ENCODE data around the gene HS6ST3.

HS6ST3 gene

DNA sequence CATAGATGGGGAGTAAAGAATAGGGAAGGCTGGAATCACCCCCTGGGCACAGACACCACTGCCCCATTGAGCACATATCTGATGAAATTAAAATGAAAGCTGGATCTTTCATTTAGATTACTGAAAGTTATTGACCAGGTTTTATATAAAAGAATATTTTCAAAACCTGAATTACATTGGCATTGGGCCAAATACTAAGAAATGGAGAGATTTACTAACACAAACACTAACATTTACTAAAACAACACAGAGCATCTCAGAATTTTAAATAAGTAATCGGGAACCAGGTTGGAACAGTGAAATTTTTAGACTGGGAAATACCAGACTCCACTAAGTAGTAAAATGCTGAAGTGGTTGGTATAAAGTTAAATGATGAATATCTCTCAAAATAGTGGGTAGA lies 88.9 kb downstream of the HS6ST3 start:
- no peak overlapping the region for H2BK120ac ChIP-seq (ENCODE audit: low read depth, low read length)
- no peak overlapping the region for H2AFZ ChIP-seq (ENCODE audit: low read depth, low read length)
- H2BK5ac ChIP-seq (ENCODE audit: low read depth, low read length, poor library complexity, severe bottlenecking) = no peak overlapping the region
- H3K79me1 ChIP-seq (replicated peaks; ENCODE audit: low read length, poor library complexity, severe bottlenecking) = no peaks in the 10 kb centered on the region
- WGBS = 100% methylated on average over 1 of the region's 1 CpG
- H3K18ac ChIP-seq (ENCODE audit: low read depth in 1 of 2, low read length in 2 of 2) = no peak overlapping the region
- H3K4me1 ChIP-seq (ENCODE audit: control insufficient read depth, insufficient read depth, low read depth, low read length) = no peaks in the 10 kb centered on the region
- no peak overlapping the region for H3K23ac ChIP-seq (ENCODE audit: low read length in 2 of 2)
- H3K4me2 ChIP-seq (ENCODE audit: low read length, poor library complexity, severe bottlenecking) = no peak overlapping the region
- no peaks in the 10 kb centered on the region for H3K27me3 ChIP-seq (ENCODE audit: control insufficient read depth in 1 of 2, insufficient read depth in 1 of 2, low read length in 2 of 2)
- DNase-seq = no peak
- no peak overlapping the region for H2AK5ac ChIP-seq (ENCODE audit: low read length, severe bottlenecking)
- H3K9me3 ChIP-seq (ENCODE audit: control insufficient read depth, low read length) = no peaks in the 10 kb centered on the region
- no peak overlapping the region for H2BK12ac ChIP-seq (ENCODE audit: low read length in 2 of 2)
- no peak overlapping the region for H3K4me3 ChIP-seq (ENCODE audit: insufficient read depth in 1 of 2, low read depth in 1 of 2, low read length in 2 of 2)
- H3K9ac ChIP-seq (ENCODE audit: low read length) = no peak overlapping the region
- H4K91ac ChIP-seq (ENCODE audit: low read length) = no peak overlapping the region
- no peak overlapping the region for H3K27ac ChIP-seq (ENCODE audit: low read length, poor library complexity, severe bottlenecking)
- no peak overlapping the region for H3K14ac ChIP-seq (ENCODE audit: low read length in 2 of 2)
- H2BK15ac ChIP-seq (ENCODE audit: low read depth, poor library complexity, severe bottlenecking) = no peak overlapping the region
- H3K36me3 ChIP-seq (ENCODE audit: control insufficient read depth in 1 of 2, insufficient read depth in 2 of 2, low read depth in 1 of 2, low read length in 2 of 2) = no peaks in the 10 kb centered on the region
- H3K4ac ChIP-seq (ENCODE audit: low read depth in 1 of 2, low read length in 2 of 2) = no peak overlapping the region
- no peak overlapping the region for H4K8ac ChIP-seq (ENCODE audit: low read length)

DNA sequence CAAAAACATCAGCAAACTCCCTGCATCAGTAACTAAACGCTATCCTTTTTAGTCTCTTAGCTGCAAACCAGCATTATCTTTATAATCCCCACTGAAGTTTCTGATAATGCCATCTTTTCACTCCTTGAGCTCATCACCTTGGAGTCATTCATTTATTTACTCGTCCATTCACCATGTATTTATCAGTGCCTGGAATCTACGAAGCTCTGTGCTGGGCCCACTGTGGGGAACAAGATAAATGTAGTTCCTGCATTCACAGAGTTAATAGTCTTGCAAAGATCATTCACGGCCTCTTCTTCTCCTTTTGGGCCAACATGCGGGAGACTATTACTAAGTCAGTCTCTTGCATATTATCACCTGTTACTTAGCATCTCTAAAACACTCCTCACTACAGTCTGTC lies 89.4 kb downstream of the HS6ST3 start:
- Histone ChIP-seq H4K8ac (ENCODE audit: low read length) (no peak overlapping the region), H3K4me3 (ENCODE audit: insufficient read depth in 1 of 2, low read depth in 1 of 2, low read length in 2 of 2) (no peak overlapping the region), H2BK5ac (ENCODE audit: low read depth, low read length, poor library complexity, severe bottlenecking) (no peak overlapping the region), H3K4ac (ENCODE audit: low read depth in 1 of 2, low read length in 2 of 2) (no peak overlapping the region), H3K36me3 (ENCODE audit: control insufficient read depth in 1 of 2, insufficient read depth in 2 of 2, low read depth in 1 of 2, low read length in 2 of 2) (no peaks in the 10 kb centered on the region), H3K27me3 (ENCODE audit: control insufficient read depth in 1 of 2, insufficient read depth in 1 of 2, low read length in 2 of 2) (no peaks in the 10 kb centered on the region), H3K9ac (ENCODE audit: low read length) (no peak overlapping the region), H3K4me2 (ENCODE audit: low read length, poor library complexity, severe bottlenecking) (no peak overlapping the region), H3K9me3 (ENCODE audit: control insufficient read depth, low read length) (no peaks in the 10 kb centered on the region), H3K18ac (ENCODE audit: low read depth in 1 of 2, low read length in 2 of 2) (no peak overlapping the region), H4K91ac (ENCODE audit: low read length) (no peak overlapping the region), H3K4me1 (ENCODE audit: control insufficient read depth, insufficient read depth, low read depth, low read length) (no peaks in the 10 kb centered on the region), H3K27ac (ENCODE audit: low read length, poor library complexity, severe bottlenecking) (no peak overlapping the region), H2BK120ac (ENCODE audit: low read depth, low read length) (no peak overlapping the region), H2BK12ac (ENCODE audit: low read length in 2 of 2) (no peak overlapping the region), H2BK15ac (ENCODE audit: low read depth, poor library complexity, severe bottlenecking) (no peak overlapping the region), H2AK5ac (ENCODE audit: low read length, severe bottlenecking) (no peak overlapping the region), H3K14ac (ENCODE audit: low read length in 2 of 2) (no peak overlapping the region), H2AFZ (ENCODE audit: low read depth, low read length) (no peak overlapping the region), H3K79me1 (replicated peaks; ENCODE audit: low read length, poor library complexity, severe bottlenecking) (no peaks in the 10 kb centered on the region), H3K23ac (ENCODE audit: low read length in 2 of 2) (no peak overlapping the region)
- DNase-seq = no peak
- 75% methylated on average over 5 of the region's 5 CpGs for WGBS

DNA sequence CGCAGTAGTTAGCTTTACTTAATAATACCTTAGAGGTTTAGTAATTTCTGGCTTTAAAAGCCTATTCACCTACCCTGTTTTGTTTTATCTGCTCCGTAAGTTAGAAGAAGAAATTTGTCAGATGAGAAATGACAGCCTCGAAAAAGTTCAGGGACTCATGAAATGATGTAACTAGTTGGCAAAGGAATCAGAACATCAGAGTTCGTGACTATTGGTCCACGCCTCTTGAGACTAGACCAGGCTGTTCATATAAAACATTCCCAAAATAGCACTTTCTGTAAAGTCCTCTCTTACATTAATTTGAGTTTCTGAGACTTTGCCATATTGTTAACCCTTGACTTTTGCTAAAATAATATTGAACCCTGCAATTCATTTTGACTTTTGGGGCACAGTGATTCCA lies 92.0 kb downstream of the HS6ST3 start:
- no peak overlapping the region for H4K91ac ChIP-seq (ENCODE audit: low read length)
- DNase-seq = no peak
- H3K4me3 ChIP-seq (ENCODE audit: insufficient read depth in 1 of 2, low read depth in 1 of 2, low read length in 2 of 2) = no peak overlapping the region
- H2AK5ac ChIP-seq (ENCODE audit: low read length, severe bottlenecking) = no peak overlapping the region
- no peak overlapping the region for H2AFZ ChIP-seq (ENCODE audit: low read depth, low read length)
- H3K9me3 ChIP-seq (ENCODE audit: control insufficient read depth, low read length) = no peaks in the 10 kb centered on the region
- H3K36me3 ChIP-seq (ENCODE audit: control insufficient read depth in 1 of 2, insufficient read depth in 2 of 2, low read depth in 1 of 2, low read length in 2 of 2) = no peaks in the 10 kb centered on the region
- H2BK5ac ChIP-seq (ENCODE audit: low read depth, low read length, poor library complexity, severe bottlenecking) = no peak overlapping the region
- H3K4ac ChIP-seq (ENCODE audit: low read depth in 1 of 2, low read length in 2 of 2) = no peak overlapping the region
- no peak overlapping the region for H2BK12ac ChIP-seq (ENCODE audit: low read length in 2 of 2)
- H2BK15ac ChIP-seq (ENCODE audit: low read depth, poor library complexity, severe bottlenecking) = no peak overlapping the region
- no peak overlapping the region for H3K27ac ChIP-seq (ENCODE audit: low read length, poor library complexity, severe bottlenecking)
- no peaks in the 10 kb centered on the region for H3K79me1 ChIP-seq (replicated peaks; ENCODE audit: low read length, poor library complexity, severe bottlenecking)
- no peak overlapping the region for H3K4me2 ChIP-seq (ENCODE audit: low read length, poor library complexity, severe bottlenecking)
- H4K8ac ChIP-seq (ENCODE audit: low read length) = no peak overlapping the region
- H3K4me1 ChIP-seq (ENCODE audit: control insufficient read depth, insufficient read depth, low read depth, low read length) = no peaks in the 10 kb centered on the region
- H3K27me3 ChIP-seq (ENCODE audit: control insufficient read depth in 1 of 2, insufficient read depth in 1 of 2, low read length in 2 of 2) = no peaks in the 10 kb centered on the region
- H3K23ac ChIP-seq (ENCODE audit: low read length in 2 of 2) = no peak overlapping the region
- H2BK120ac ChIP-seq (ENCODE audit: low read depth, low read length) = no peak overlapping the region
- no peak overlapping the region for H3K14ac ChIP-seq (ENCODE audit: low read length in 2 of 2)
- no peak overlapping the region for H3K18ac ChIP-seq (ENCODE audit: low read depth in 1 of 2, low read length in 2 of 2)
- 98% methylated on average over 4 of the region's 5 CpGs for WGBS
- no peak overlapping the region for H3K9ac ChIP-seq (ENCODE audit: low read length)

DNA sequence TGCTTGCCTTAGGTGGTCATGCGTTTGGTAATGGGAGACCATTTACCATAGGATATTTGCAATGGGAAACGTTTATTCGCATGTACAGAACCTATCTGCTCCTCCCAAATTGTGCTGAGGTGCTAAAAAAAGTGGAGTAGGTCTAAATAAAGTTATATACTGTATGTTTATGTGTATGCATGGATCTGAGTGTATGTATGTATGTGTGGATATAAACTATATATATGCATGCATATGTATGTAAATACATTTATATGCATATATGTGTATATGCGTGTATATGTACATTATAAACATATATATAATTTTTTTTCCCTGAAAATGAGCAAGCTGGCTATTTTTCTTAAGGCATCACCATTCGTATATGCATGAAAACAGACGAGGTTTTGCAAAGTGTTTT lies 95.9 kb downstream of the HS6ST3 start:
- Histone ChIP-seq H3K9ac (ENCODE audit: low read length) (no peak overlapping the region), H3K27me3 (ENCODE audit: control insufficient read depth in 1 of 2, insufficient read depth in 1 of 2, low read length in 2 of 2) (no peaks in the 10 kb centered on the region), H2AK5ac (ENCODE audit: low read length, severe bottlenecking) (no peak overlapping the region), H3K18ac (ENCODE audit: low read depth in 1 of 2, low read length in 2 of 2) (no peak overlapping the region), H2AFZ (ENCODE audit: low read depth, low read length) (no peak overlapping the region), H3K4me3 (ENCODE audit: insufficient read depth in 1 of 2, low read depth in 1 of 2, low read length in 2 of 2) (no peak overlapping the region), H3K4me1 (ENCODE audit: control insufficient read depth, insufficient read depth, low read depth, low read length) (no peaks in the 10 kb centered on the region), H3K14ac (ENCODE audit: low read length in 2 of 2) (no peak overlapping the region), H3K9me3 (ENCODE audit: control insufficient read depth, low read length) (no peaks in the 10 kb centered on the region), H3K4me2 (ENCODE audit: low read length, poor library complexity, severe bottlenecking) (no peak overlapping the region), H3K23ac (ENCODE audit: low read length in 2 of 2) (no peak overlapping the region), H3K27ac (ENCODE audit: low read length, poor library complexity, severe bottlenecking) (no peak overlapping the region), H2BK5ac (ENCODE audit: low read depth, low read length, poor library complexity, severe bottlenecking) (no peak overlapping the region), H3K79me1 (replicated peaks; ENCODE audit: low read length, poor library complexity, severe bottlenecking) (no peaks in the 10 kb centered on the region), H3K4ac (ENCODE audit: low read depth in 1 of 2, low read length in 2 of 2) (no peak overlapping the region), H3K36me3 (ENCODE audit: control insufficient read depth in 1 of 2, insufficient read depth in 2 of 2, low read depth in 1 of 2, low read length in 2 of 2) (no peaks in the 10 kb centered on the region), H2BK120ac (ENCODE audit: low read depth, low read length) (no peak overlapping the region), H4K8ac (ENCODE audit: low read length) (no peak overlapping the region), H4K91ac (ENCODE audit: low read length) (no peak overlapping the region), H2BK12ac (ENCODE audit: low read length in 2 of 2) (no peak overlapping the region), H2BK15ac (ENCODE audit: low read depth, poor library complexity, severe bottlenecking) (no peak overlapping the region)
- 90% methylated on average over 5 of the region's 6 CpGs for WGBS
- no peak for DNase-seq
